Sigmoid colon (tissue), 4 donors: ENCODE data around the gene BRINP3.

Source experiments
- CTCF ChIP-seq, 4 experiments: fragments of 450-650 bp in 3 of 4; fragments of 200-600 bp in 1 of 4; IDR thresholded peaks; one replicate each; pipeline ENCODE4 v1.5.1; 2016 to 2019; ENCODE audit warnings: antibody characterized with exemption in 4 of 4, mild to moderate bottlenecking in 3 of 4, moderate library complexity in 2 of 4
- EP300 ChIP-seq, 4 donors: sonication (generic); formaldehyde crosslinking; IDR thresholded peaks; one replicate each; pipeline ENCODE4 v1.6.1; 2017; ENCODE audit warnings: antibody characterized with exemption in 4 of 4
- POLR2A ChIP-seq, 2 donors: fragments of 450-650 bp; IDR thresholded peaks; one replicate each; pipeline ENCODE4 v1.6.1; 2016; ENCODE audit warnings: antibody characterized with exemption in 2 of 2, mild to moderate bottlenecking in 2 of 2, moderate library complexity in 2 of 2
- POLR2AphosphoS5 ChIP-seq, 4 donors: sonication (generic); formaldehyde crosslinking; IDR thresholded peaks; one replicate each; pipeline ENCODE4 v1.6.1; 2017; ENCODE audit warnings: antibody characterized with exemption in 4 of 4

GRCh38 chr1:190376044-190376443, 101.6 kb downstream of the BRINP3 start:
- TF ChIP-seq CTCF (IDR thresholded peaks at IDR 0.05) (no peak), POLR2AphosphoS5 (IDR thresholded peaks at IDR 0.05) (no peak), POLR2A (IDR thresholded peaks at IDR 0.05) (no peak), EP300 (IDR thresholded peaks at IDR 0.05) (no peak)
